Fibroblast of gingiva (primary cell): Measurements from ENCODE around the gene CDH23.

Source experiments
- DNase-seq: peaks from one replicate; pipeline ENCODE4 v3.0.0-alpha.2; 2011; ENCODE audit warnings: low read depth

CDH23 gene

GRCh38 chr10:71818674-71819260 is 422.0 kb downstream of the CDH23 start:
- no peak for DNase-seq

GRCh38 chr10:71819441-71819861 is 422.7 kb downstream of the CDH23 start:
- no peak for DNase-seq

GRCh38 chr10:71819985-71820384 is 423.3 kb downstream of the CDH23 start:
- no peak for DNase-seq

- no peak for DNase-seq
Measured at GRCh38 chr10:71820966-71821365, 424.2 kb downstream of the CDH23 start.

GRCh38 chr10:71821909-71822763 is 425.4 kb downstream of the CDH23 start:
- DNase-seq: no peak

- no peak for DNase-seq
Measured at GRCh38 chr10:71823356-71823755, 426.6 kb downstream of the CDH23 start.

- no peak for DNase-seq
Measured at GRCh38 chr10:71824333-71824732, 427.6 kb downstream of the CDH23 start.

GRCh38 chr10:71825217-71825616 is 428.5 kb downstream of the CDH23 start:
- DNase-seq: no peak

GRCh38 chr10:71827852-71828251 is 431.1 kb downstream of the CDH23 start:
- no peak for DNase-seq

- no peak for DNase-seq
Measured at GRCh38 chr10:71828702-71829101, 432.0 kb downstream of the CDH23 start.

- DNase-seq: peak; percentile 63
Measured at GRCh38 chr10:71829171-71829570, 432.5 kb downstream of the CDH23 start.

GRCh38 chr10:71829896-71830295 is 433.2 kb downstream of the CDH23 start:
- DNase-seq: no peak

GRCh38 chr10:71830726-71831125 is 434.0 kb downstream of the CDH23 start:
- DNase-seq: no peak

- DNase-seq: no peak
Measured at GRCh38 chr10:71831646-71832552, 435.2 kb downstream of the CDH23 start.

GRCh38 chr10:71832967-71833366 is 436.2 kb downstream of the CDH23 start:
- no peak for DNase-seq

GRCh38 chr10:71833451-71834342 is 437.0 kb downstream of the CDH23 start:
- DNase-seq: no peak

GRCh38 chr10:71834343-71834674 is 437.6 kb downstream of the CDH23 start:
- no peak for DNase-seq

GRCh38 chr10:71835671-71836595 is 439.2 kb downstream of the CDH23 start:
- peak; percentile 99 for DNase-seq

- DNase-seq: peak; percentile 27
Measured at GRCh38 chr10:71836596-71836974, 439.9 kb downstream of the CDH23 start.

- DNase-seq: no peak
Measured at GRCh38 chr10:71837098-71837827, 440.5 kb downstream of the CDH23 start.
